RWPE2 (cell line): ENCODE results near the gene DPYSL4.
"Not testable (repeated sequence)": the region's sequence is repeated elsewhere in the genome, so short reads cannot be mapped to it uniquely, and the experiment has no call there.

Experiments
- ATAC-seq: fragments of 200-7000 bp; cut with Tn5 transposase; 3 replicates; pipeline ENCODE4 v1.9.1; 2021; ENCODE audit warnings: low read depth
- DNase-seq: peaks from one replicate; pipeline ENCODE4 v3.0.0-alpha.2; 2020; ENCODE audit warnings: low spot score
- H3K27ac ChIP-seq: fragments of 450-650 bp; 2 replicates; pipeline ENCODE4 v1.5.1; 2017; ENCODE audit warnings: mild to moderate bottlenecking; ENCODE audit not compliant: poor library complexity, severe bottlenecking
- H3K27me3 ChIP-seq: fragments of 250-450 bp; sonication (Bioruptor Pico); 2 replicates; pipeline ENCODE4 v1.5.1; 2021; ENCODE audit warnings: mild to moderate bottlenecking, moderate library complexity; ENCODE audit not compliant: insufficient read depth, poor library complexity, severe bottlenecking
- H3K36me3 ChIP-seq: fragments of 250-450 bp; sonication (Bioruptor Pico); 2 replicates; pipeline ENCODE4 v1.5.1; 2020; ENCODE audit warnings: low read depth, mild to moderate bottlenecking, moderate library complexity
- H3K4me1 ChIP-seq: fragments of 250-450 bp; sonication (Bioruptor Pico); 2 replicates; pipeline ENCODE4 v1.5.1; 2021; ENCODE audit warnings: mild to moderate bottlenecking, moderate library complexity; ENCODE audit not compliant: insufficient read depth, poor library complexity, severe bottlenecking
- H3K4me3 ChIP-seq: fragments of 250-450 bp; sonication (Bioruptor Pico); 2 replicates; pipeline ENCODE4 v1.5.1; 2021; ENCODE audit warnings: mild to moderate bottlenecking, moderate library complexity; ENCODE audit not compliant: severe bottlenecking
- H3K9me3 ChIP-seq: fragments of 250-450 bp; sonication (Bioruptor Pico); 2 replicates; pipeline ENCODE4 v1.5.1; 2021; ENCODE audit warnings: mild to moderate bottlenecking, moderate library complexity; ENCODE audit not compliant: severe bottlenecking
- CTCF ChIP-seq: fragments of 450-650 bp; IDR thresholded peaks from one replicate; pipeline ENCODE4 v1.5.1; 2017; ENCODE audit warnings: mild to moderate bottlenecking, moderate library complexity; ENCODE audit not compliant: poor library complexity, severe bottlenecking

Gene DPYSL4

GRCh38 chr10:132155723-132156381 lies 30.9 kb upstream of the DPYSL4 start:
- no peaks in the 10 kb centered on the region for H3K4me1 ChIP-seq
- no peak overlapping the region for H3K4me3 ChIP-seq
- no peaks in the 10 kb centered on the region for H3K36me3 ChIP-seq
- no peak overlapping the region for H3K27ac ChIP-seq
- H3K27me3 ChIP-seq: no peaks in the 10 kb centered on the region
- DNase-seq: no peak
- H3K9me3 ChIP-seq: no peaks in the 10 kb centered on the region
- no peak for ATAC-seq
- no peak for TF ChIP-seq CTCF

- Histone ChIP-seq H3K36me3 (no peaks in the 10 kb centered on the region), H3K4me3 (no peak overlapping the region), H3K27me3 (no peaks in the 10 kb centered on the region), H3K27ac (no peak overlapping the region), H3K4me1 (no peaks in the 10 kb centered on the region), H3K9me3 (no peaks in the 10 kb centered on the region)
- no peak for ATAC-seq
- no peak for TF ChIP-seq CTCF
- no peak for DNase-seq
These were observed 30.4 kb upstream of the DPYSL4 start for GRCh38 chr10:132156382-132156781.

GRCh38 chr10:132157101-132157500 lies 29.6 kb upstream of the DPYSL4 start:
- H3K4me3 ChIP-seq: no peak overlapping the region
- no peaks in the 10 kb centered on the region for H3K36me3 ChIP-seq
- DNase-seq: no peak
- H3K27me3 ChIP-seq: no peaks in the 10 kb centered on the region
- no peaks in the 10 kb centered on the region for H3K4me1 ChIP-seq
- H3K9me3 ChIP-seq: no peaks in the 10 kb centered on the region
- no peak overlapping the region for H3K27ac ChIP-seq
- ATAC-seq: no peak
- no peak for TF ChIP-seq CTCF

- Histone ChIP-seq H3K9me3 (no peaks in the 10 kb centered on the region), H3K27ac (no peak overlapping the region), H3K27me3 (no peaks in the 10 kb centered on the region), H3K4me3 (no peak overlapping the region), H3K36me3 (no peaks in the 10 kb centered on the region), H3K4me1 (no peaks in the 10 kb centered on the region)
- TF ChIP-seq CTCF: no peak
- ATAC-seq: no peak
- DNase-seq: no peak
These were observed 28.5 kb upstream of the DPYSL4 start for GRCh38 chr10:132158122-132158741.

- no peak for TF ChIP-seq CTCF
- Histone ChIP-seq H3K9me3 (no peaks in the 10 kb centered on the region), H3K36me3 (no peaks in the 10 kb centered on the region), H3K27ac (no peak overlapping the region), H3K4me1 (no peaks in the 10 kb centered on the region), H3K27me3 (no peaks in the 10 kb centered on the region), H3K4me3 (no peak overlapping the region)
- ATAC-seq (no peak), DNase-seq (no peak)
These were observed 27.9 kb upstream of the DPYSL4 start for GRCh38 chr10:132158823-132159222.

- not testable (repeated sequence) for ATAC-seq, DNase-seq, H3K4me3 ChIP-seq, H3K4me1 ChIP-seq, H3K9me3 ChIP-seq, H3K27me3 ChIP-seq, H3K36me3 ChIP-seq, H3K27ac ChIP-seq
These were observed 27.2 kb upstream of the DPYSL4 start for GRCh38 chr10:132159302-132160230.
